Fibroblast of lung (primary cell): Measurements from ENCODE around the gene CNTF. TPM values are rescaled to one million over a fixed set of nuclear protein-coding genes. Genes with fewer than 3 reads are reported as not detected.

Experiments used
- DNase-seq, 2 donors: peaks; one replicate each; pipeline versions ENCODE4 v3.0.0 to v3.0.0-alpha.2; 2010; ENCODE audit warnings: low read depth in 2 of 2
- H2AFZ ChIP-seq: 2 replicates; pipeline ENCODE4 v1.5.1; 2012; ENCODE audit warnings: low read length, control low read depth, inconsistent platforms
- H3K27ac ChIP-seq: 2 replicates; pipeline ENCODE4 v1.5.1; 2011; ENCODE audit warnings: low read length, control low read depth; ENCODE audit not compliant: insufficient read depth
- H3K27me3 ChIP-seq: 2 replicates; pipeline ENCODE4 v1.5.1; 2011; ENCODE audit warnings: mild to moderate bottlenecking, low read length; ENCODE audit not compliant: control insufficient read depth, insufficient read depth
- H3K36me3 ChIP-seq: 2 replicates; pipeline ENCODE4 v1.5.1; 2011; ENCODE audit warnings: low read length; ENCODE audit not compliant: control insufficient read depth, insufficient read depth
- H3K4me1 ChIP-seq: 2 replicates; pipeline ENCODE4 v1.5.1; 2011; ENCODE audit warnings: low read length; ENCODE audit not compliant: control insufficient read depth, insufficient read depth; ENCODE audit errors: extremely low read depth
- H3K4me2 ChIP-seq: 2 replicates; pipeline ENCODE4 v1.5.1; 2011; ENCODE audit warnings: low read length, control low read depth; ENCODE audit not compliant: insufficient read depth; ENCODE audit errors: extremely low read depth
- H3K4me3 ChIP-seq, 4 experiments: fragments of 200-600 bp in 1 of 4; sonication (generic) in 1 of 4; replicated peaks in 1 of 4; 2 replicates each; pipeline ENCODE4 v1.5.1; 2011 to 2016; ENCODE audit warnings: low read length in 4 of 4, low read depth in 3 of 4, mild to moderate bottlenecking in 3 of 4, control low read depth in 2 of 4, inconsistent platforms in 1 of 4, mixed read lengths in 1 of 4; ENCODE audit not compliant: insufficient read depth in 1 of 4; ENCODE audit errors: control extremely low read depth in 1 of 4
- H3K79me2 ChIP-seq: 2 replicates; pipeline ENCODE4 v1.5.1; 2012; ENCODE audit warnings: mild to moderate bottlenecking, low read length, inconsistent platforms; ENCODE audit not compliant: control insufficient read depth, insufficient read depth
- H3K9ac ChIP-seq: 2 replicates; pipeline ENCODE4 v1.5.1; 2011; ENCODE audit warnings: mild to moderate bottlenecking, low read length, control low read depth; ENCODE audit not compliant: insufficient read depth
- H3K9me3 ChIP-seq: 2 replicates; pipeline ENCODE4 v1.5.1; 2012; ENCODE audit warnings: low read depth, low read length; ENCODE audit not compliant: control insufficient read depth, insufficient read depth
- H4K20me1 ChIP-seq: 2 replicates; pipeline ENCODE4 v1.5.1; 2011; ENCODE audit warnings: low read length; ENCODE audit not compliant: control insufficient read depth, insufficient read depth; ENCODE audit errors: extremely low read depth
- CTCF ChIP-seq, 2 donors: IDR thresholded peaks in 1 of 2; conservative IDR thresholded peaks in 1 of 2; 1 replicate in 1 of 2; 2 replicates in 1 of 2; pipeline ENCODE4 v1.5.1; 2011 to 2012; ENCODE audit warnings: low read length in 2 of 2, control low read depth in 1 of 2, inconsistent platforms in 1 of 2, low read depth in 1 of 2, mild to moderate bottlenecking in 1 of 2
- EZH2 ChIP-seq: IDR thresholded peaks from 2 replicates; pipeline ENCODE4 v1.5.1; 2012; ENCODE audit warnings: low read length, control low read depth, mild to moderate bottlenecking; ENCODE audit errors: missing control alignments
- polyA plus RNA-seq, 2 donors: library from polyadenylated mRNA; depleted of rRNA in 1 of 2; stranded (reverse) in 1 of 2; unstranded in 1 of 2; fragments of >200 nt; gene quantifications; 2 replicates each; pipeline ENCODE4 v1.2.1, GENCODE V29; 2011 to 2012; ENCODE audit warnings: missing spikeins in 1 of 2
- total RNA-seq: library from RNA; depleted of rRNA; stranded (reverse); fragments of >200 nt; gene quantifications from 2 replicates; pipeline ENCODE4 v1.2.1, GENCODE V29; 2014

The CNTF gene
- total and polyA plus RNA-seq, 2 donors (not counting 1 experiment from before 2014, with no cell fraction given), result 0.73 to 1.2 TPM

- no peak overlapping the region for H2AFZ ChIP-seq
- peak; percentile 45 to 76 for DNase-seq
Observed at GRCh38 chr11:58574881-58575280, 47.6 kb upstream of the CNTF start.

GRCh38 chr11:58575377-58576020, 47.0 kb upstream of the CNTF start, which contains the start of gene LPXN:
Gene LPXN (minus strand): TSS chr11:58575856. CDS start chr11:58575772, 84 bp downstream.
- peaks cover 29% of the 10 kb centered on the region for H3K4me1 ChIP-seq
- TF ChIP-seq CTCF (conservative IDR thresholded peaks at IDR 0.05 in 1 of 2, IDR thresholded peaks at IDR 0.05 in 1 of 2; ENCODE audit: low read depth in 1 of 2, low read length in 2 of 2), result no peak
- TF ChIP-seq EZH2, result no peak
- H3K9ac ChIP-seq, result no peak within 1 kb of the TSS
- no peaks in the 10 kb centered on the region for H3K27me3 ChIP-seq
- peak in 1 of 2 donors; percentile 82 for DNase-seq
- H3K4me2 ChIP-seq, result peak within 1 kb of the TSS; percentile 72
- H3K27ac ChIP-seq, result peak within 1 kb of the TSS; percentile 97
- H4K20me1 ChIP-seq, result no peaks in the 10 kb centered on the region
- no peaks in the 10 kb centered on the region for H3K36me3 ChIP-seq
- H3K9me3 ChIP-seq, result no peaks in the 10 kb centered on the region
- H2AFZ ChIP-seq, result no peak within 1 kb of the TSS
- H3K79me2 ChIP-seq, result peaks cover 17% of the 10 kb centered on the region
- peak within 1 kb of the TSS in 3 of 4 experiments; percentile 3 to 93 (median 92) for H3K4me3 ChIP-seq

More at GRCh38 chr11:58574881-58575280, 47.6 kb upstream of the CNTF start:
- Histone ChIP-seq H3K9me3 (no peaks in the 10 kb centered on the region), H3K4me1 (peaks cover 29% of the 10 kb centered on the region), H4K20me1 (no peaks in the 10 kb centered on the region), H3K27ac (peak overlapping the region; percentile 97), H3K4me3 (peak overlapping the region in 1 of 4 experiments; percentile 25), H3K4me2 (peak overlapping the region; percentile 72), H3K79me2 (peaks cover 11% of the 10 kb centered on the region), H3K36me3 (no peaks in the 10 kb centered on the region), H3K9ac (no peak overlapping the region), H3K27me3 (no peaks in the 10 kb centered on the region)
- TF ChIP-seq CTCF (conservative IDR thresholded peaks at IDR 0.05 in 1 of 2, IDR thresholded peaks at IDR 0.05 in 1 of 2; ENCODE audit: low read depth in 1 of 2, low read length in 2 of 2) (no peak), EZH2 (no peak)

GRCh38 chr11:58576887-58577471, 45.5 kb upstream of the CNTF start:
- no peaks in the 10 kb centered on the region for H4K20me1 ChIP-seq
- no peaks in the 10 kb centered on the region for H3K36me3 ChIP-seq
- H3K4me3 ChIP-seq, result peak overlapping the region; percentile 54 to 93 (median 84)
- H3K27ac ChIP-seq, result peak overlapping the region; percentile 97
- no peaks in the 10 kb centered on the region for H3K27me3 ChIP-seq
- TF ChIP-seq EZH2, result no peak
- peak; percentile 49 to 59 for TF ChIP-seq CTCF (conservative IDR thresholded peaks at IDR 0.05 in 1 of 2, IDR thresholded peaks at IDR 0.05 in 1 of 2; ENCODE audit: low read depth in 1 of 2, low read length in 2 of 2)
- DNase-seq, result peak; percentile 62 to 65
- peak overlapping the region; percentile 98 for H3K9ac ChIP-seq
- peaks cover 30% of the 10 kb centered on the region for H3K79me2 ChIP-seq
- no peak overlapping the region for H2AFZ ChIP-seq
- peak overlapping the region; percentile 64 for H3K4me2 ChIP-seq
- H3K9me3 ChIP-seq, result no peaks in the 10 kb centered on the region
- peaks cover 29% of the 10 kb centered on the region for H3K4me1 ChIP-seq
